HUDEP-2 (cell line): ENCODE data around the gene TBCB.
"Not testable (repeated sequence)": the region's sequence is repeated elsewhere in the genome, so short reads cannot be mapped to it uniquely, and the experiment has no call there.

Experiments used
- DNase-seq, 76 experiments: peaks; one replicate each; lab custom pipeline; 2025; ENCODE audit not compliant: unreplicated experiment in 76 of 76; lab: John Stamatoyannopoulos, UW

The TBCB gene

GRCh38 chr19:36128392-36128736 is 13.1 kb downstream of the TBCB start:
- no peak for DNase-seq

GRCh38 chr19:36131221-36131620 is 16.0 kb downstream of the TBCB start:
- DNase-seq: not testable (repeated sequence)

- not testable (repeated sequence) for DNase-seq
Observed at GRCh38 chr19:36134867-36135266, 19.6 kb downstream of the TBCB start.

- DNase-seq: peak in 70 of 76 experiments; percentile 20 to 82 (median 59)
Observed at GRCh38 chr19:36136964-36137686, 21.9 kb downstream of the TBCB start.

GRCh38 chr19:36139120-36139472 is 23.8 kb downstream of the TBCB start:
- no peak for DNase-seq

- peak; percentile 45 to 99 (median 95) for DNase-seq
Observed at GRCh38 chr19:36139473-36140303, 24.4 kb downstream of the TBCB start, which contains the start of gene CAPNS1. TSS of gene CAPNS1 (plus strand) at chr19:36140066. CDS start at chr19:36141012, 946 bp downstream.

GRCh38 chr19:36140304-36141038 is 25.2 kb downstream of the TBCB start:
- DNase-seq: peak in 54 of 76 experiments; percentile 16 to 92 (median 58)

- peak in 74 of 76 experiments; percentile 54 to 97 (median 85) for DNase-seq
Observed at GRCh38 chr19:36141039-36141927, 26.0 kb downstream of the TBCB start.

GRCh38 chr19:36142046-36142445 is 26.8 kb downstream of the TBCB start:
- no peak for DNase-seq

- DNase-seq: no peak
Observed at GRCh38 chr19:36142496-36142895, 27.2 kb downstream of the TBCB start.

GRCh38 chr19:36144624-36145023 is 29.4 kb downstream of the TBCB start:
- DNase-seq: no peak

- no peak for DNase-seq
Observed at GRCh38 chr19:36149673-36150406, 34.6 kb downstream of the TBCB start.

GRCh38 chr19:36150586-36150985 is 35.3 kb downstream of the TBCB start:
- no peak for DNase-seq

GRCh38 chr19:36151144-36152018 is 36.1 kb downstream of the TBCB start:
- DNase-seq: no peak

GRCh38 chr19:36152019-36152351 is 36.7 kb downstream of the TBCB start:
- no peak for DNase-seq

GRCh38 chr19:36152352-36153091 is 37.3 kb downstream of the TBCB start, which contains the start of gene COX7A1:
TSS of gene COX7A1 (minus strand) at chr19:36152447. CDS start at chr19:36152407, 40 bp downstream.
- no peak for DNase-seq

- DNase-seq: no peak
Observed at GRCh38 chr19:36153126-36153525, 37.9 kb downstream of the TBCB start.
